HepG2 (cell line): ENCODE results near the gene IP6K3. TPM values are rescaled to one million over a fixed set of nuclear protein-coding genes. Genes with fewer than 3 reads are reported as not detected.

Source experiments
- ATAC-seq: fragments of 200-7000 bp; cut with Tn5 transposase; 3 replicates; pipeline ENCODE4 v1.9.1; 2020; ENCODE audit warnings: mild to moderate bottlenecking, moderate library complexity
- BruUV-seq: library from RNA; stranded (reverse); fragments of 400-500 nt; replicated peaks from 2 replicates; lab custom pipeline; 2021; lab: Mats Ljungman, UMichigan
- CTCF ChIA-PET: fragments of 300-600 bp; formaldehyde crosslinking; extraction: SDS; loops from one replicate; lab custom pipeline; 2021; ENCODE audit warnings: low total read pairs, inconsistent platforms, low intra/inter-chr PET ratio; lab: Yijun Ruan, JAX
- POLR2A ChIA-PET: fragments of 350-600 bp; sonication (Branson Sonifier 250); formaldehyde crosslinking; loops from one replicate; lab custom pipeline; 2020; ENCODE audit warnings: antibody characterized with exemption, inconsistent platforms; lab: Yijun Ruan, JAX
- DNase-seq: peaks from one replicate; pipeline ENCODE4 v3.0.0-alpha.2; 2015; ENCODE audit warnings: low spot score
- FAIRE-seq: peaks from 3 replicates; lab custom pipeline; 2011; peaks lifted over from hg19 to GRCh38; lab: Jason Lieb, UNC
- H2AFZ ChIP-seq: one replicate; pipeline ENCODE4 v1.6.1; 2011; ENCODE audit warnings: low read length, inconsistent platforms
- H3K27ac ChIP-seq: fragments of 300-600 bp; 3 replicates; pipeline ENCODE4 v1.8.0; 2011; ENCODE audit warnings: mixed run types, mild to moderate bottlenecking, mixed read lengths, low read length, inconsistent platforms; ENCODE audit not compliant: insufficient read depth; ENCODE audit errors: extremely low read length
- H3K27me3 ChIP-seq, 2 experiments: fragments of 200-600 bp in 1 of 2; 2 replicates in 1 of 2; 3 replicates in 1 of 2; pipeline versions ENCODE4 v1.6.0 to v1.8.0; 2011; ENCODE audit warnings: low read length in 2 of 2, mild to moderate bottlenecking in 2 of 2, moderate library complexity in 2 of 2, inconsistent platforms in 1 of 2; ENCODE audit not compliant: insufficient read depth in 2 of 2, control insufficient read depth in 1 of 2
- H3K36me3 ChIP-seq, 2 experiments: fragments of 200-600 bp in 1 of 2; replicated peaks in 1 of 2; 2 replicates in 1 of 2; 3 replicates in 1 of 2; pipeline versions ENCODE4 v1.5.1 to v1.8.0; 2011; ENCODE audit warnings: low read length in 2 of 2, inconsistent platforms in 1 of 2; ENCODE audit not compliant: insufficient read depth in 2 of 2, control insufficient read depth in 1 of 2
- H3K4me1 ChIP-seq: 2 replicates; pipeline ENCODE4 v1.5.1; 2012; ENCODE audit warnings: low read length, inconsistent platforms; ENCODE audit not compliant: insufficient read depth
- H3K4me2 ChIP-seq: 2 replicates; pipeline ENCODE4 v1.6.0; 2011; ENCODE audit warnings: low read depth, low read length, inconsistent platforms
- H3K4me3 ChIP-seq, 3 experiments: fragments of 200-600 bp in 1 of 3; sonication (generic), shearing (Covaris generic) in 1 of 3; replicated peaks in 1 of 3; 2 replicates each; pipeline ENCODE4 v1.5.1; 2011 to 2016; ENCODE audit warnings: low read length in 3 of 3, inconsistent platforms in 2 of 3, low read depth in 2 of 3, mild to moderate bottlenecking in 2 of 3, control low read depth in 1 of 3, mixed read lengths in 1 of 3; ENCODE audit not compliant: insufficient read depth in 1 of 3
- H3K79me2 ChIP-seq: one replicate; pipeline ENCODE4 v1.6.1; 2011; ENCODE audit warnings: low read length, inconsistent platforms; ENCODE audit not compliant: insufficient read depth
- H3K9ac ChIP-seq: 2 replicates; pipeline ENCODE4 v1.6.0; 2011; ENCODE audit warnings: mild to moderate bottlenecking, low read depth, low read length, inconsistent platforms; ENCODE audit not compliant: insufficient read depth
- H3K9me3 ChIP-seq: 2 replicates; pipeline ENCODE4 v1.5.1; 2012; ENCODE audit warnings: mild to moderate bottlenecking, low read length
- H4K20me1 ChIP-seq: 2 replicates; pipeline ENCODE4 v1.6.0; 2011; ENCODE audit warnings: inconsistent platforms, mild to moderate bottlenecking, low read length, moderate library complexity; ENCODE audit not compliant: insufficient read depth
- CHCHD3 ChIP-seq: sonication (generic); formaldehyde crosslinking; IDR thresholded peaks from 2 replicates; pipeline ENCODE4 v1.8.0; 2022; ENCODE audit warnings: mild to moderate bottlenecking, missing genetic modification reagents, moderate library complexity
- DPF2 ChIP-seq: sonication (generic); formaldehyde crosslinking; IDR thresholded peaks from 2 replicates; pipeline ENCODE4 v1.4.0; 2020; ENCODE audit warnings: mild to moderate bottlenecking, low read depth, missing genetic modification reagents, borderline replicate concordance
- HOXA3 ChIP-seq: sonication (generic); formaldehyde crosslinking; IDR thresholded peaks from 2 replicates; pipeline ENCODE4 v1.5.0; 2020; ENCODE audit warnings: missing genetic modification reagents
- MEIS1 ChIP-seq: sonication (generic); formaldehyde crosslinking; IDR thresholded peaks from 2 replicates; pipeline ENCODE4 v1.9.0; 2021; ENCODE audit warnings: mild to moderate bottlenecking, missing genetic modification reagents, moderate library complexity, borderline replicate concordance
- MIER3 ChIP-seq: IDR thresholded peaks from 2 replicates; pipeline ENCODE4 v1.6.1; 2016; ENCODE audit warnings: missing compliant biosample characterization, borderline replicate concordance
- MXD1 ChIP-seq: sonication (generic); formaldehyde crosslinking; IDR thresholded peaks from 2 replicates; pipeline ENCODE4 v1.4.0; 2020; ENCODE audit warnings: mild to moderate bottlenecking, missing genetic modification reagents
- POLR2AphosphoS5 ChIP-seq: IDR thresholded peaks from 2 replicates; pipeline ENCODE4 v1.6.1; 2012; ENCODE audit warnings: low read depth, low read length
- SCMH1 ChIP-seq: sonication (generic); formaldehyde crosslinking; IDR thresholded peaks from 2 replicates; pipeline ENCODE4 v1.9.0; 2021; ENCODE audit warnings: missing genetic modification reagents, mild to moderate bottlenecking, borderline replicate concordance
- SUZ12 ChIP-seq: fragments of 150-350 bp; IDR thresholded peaks from 2 replicates; pipeline ENCODE4 v1.6.1; 2014; ENCODE audit warnings: low read depth, low read length
- TEAD2 ChIP-seq: sonication (generic); formaldehyde crosslinking; IDR thresholded peaks from 2 replicates; pipeline ENCODE4 v1.9.0; 2021; ENCODE audit warnings: missing genetic modification reagents
- THAP7 ChIP-seq: sonication (generic); formaldehyde crosslinking; IDR thresholded peaks from 2 replicates; pipeline ENCODE4 v1.8.1; 2023; ENCODE audit warnings: mild to moderate bottlenecking, missing genetic modification reagents
- TRIM24 ChIP-seq: sonication (generic); formaldehyde crosslinking; IDR thresholded peaks from 2 replicates; pipeline ENCODE4 v1.8.0; 2022; ENCODE audit warnings: mild to moderate bottlenecking, missing genetic modification reagents
- ZBTB37 ChIP-seq: sonication (generic); formaldehyde crosslinking; IDR thresholded peaks from 2 replicates; pipeline ENCODE4 v1.4.0; 2020; ENCODE audit warnings: mild to moderate bottlenecking, missing genetic modification reagents
- ZBTB7A ChIP-seq: sonication (generic); formaldehyde crosslinking; IDR thresholded peaks from 2 replicates; pipeline ENCODE4 v1.8.0; 2022; ENCODE audit warnings: mild to moderate bottlenecking, missing genetic modification reagents
- ZMYM4 ChIP-seq: sonication (generic); formaldehyde crosslinking; IDR thresholded peaks from 2 replicates; pipeline ENCODE4 v1.8.1; 2023; ENCODE audit warnings: mild to moderate bottlenecking, missing genetic modification reagents
- ZNF761 ChIP-seq: sonication (generic); formaldehyde crosslinking; conservative IDR thresholded peaks from 2 replicates; pipeline ENCODE4 v1.4.0; 2020; ENCODE audit warnings: mild to moderate bottlenecking, missing genetic modification reagents
- ZNF772 ChIP-seq: sonication (generic); formaldehyde crosslinking; IDR thresholded peaks from 2 replicates; pipeline ENCODE4 v1.5.0; 2020; ENCODE audit warnings: mild to moderate bottlenecking, missing genetic modification reagents
- ZSCAN9 ChIP-seq: IDR thresholded peaks from 2 replicates; pipeline ENCODE4 v1.6.1; 2016; ENCODE audit warnings: borderline replicate concordance
- WGBS: methylation state at CpG from one replicate; pipeline ENCODE4 v1.1.6; 2017; ENCODE audit warnings: low lambda C conversion rate; 5-methylcytosine and 5-hydroxymethylcytosine counted together
- in situ Hi-C: cut with HindIII; loops from 2 replicates; pipeline ENCODE4 v1.10.0; 2017; ENCODE audit warnings: low pct_unique_long_range_greater_than_20kb; ENCODE audit not compliant: extremely low pct_ligation_motif_present
- intact Hi-C: fragments of 100-400 bp; cut with micrococcal nuclease; formaldehyde crosslinking; loops from one replicate; pipeline ENCODE4 v1.10.0; 2022; ENCODE audit not compliant: unreplicated experiment
- polyA plus RNA-seq, 8 experiments: library from polyadenylated mRNA; depleted of rRNA in 3 of 8; stranded (reverse) in 7 of 8; unstranded in 1 of 8; fragments of >200 nt; fragmentation: Illumina TruSeq in 4 of 8; extraction: Trizol in 4 of 8; gene quantifications; 2 replicates each; pipeline versions ENCODE4 v1.2.1 to v1.2.3, GENCODE V29; 2011 to 2016; ENCODE audit warnings: low read depth in 4 of 8, missing spikeins in 1 of 8, mixed read lengths in 1 of 8; ENCODE audit not compliant: insufficient read depth in 1 of 8
- total RNA-seq, 5 experiments: library from RNA; depleted of rRNA; stranded (reverse); fragments of >200 nt; fragmentation: Illumina TruSeq; extraction: Trizol; gene quantifications; 2 replicates each; pipeline ENCODE4 v1.2.3, GENCODE V29; 2016; ENCODE audit warnings: low read depth in 1 of 5

Gene IP6K3
- total and polyA plus RNA-seq, 2 of the 13 experiments (the other 11 are each of a cell fraction or from before 2014, with no cell fraction given), result 0.11 to 0.18 TPM

GRCh38 chr6:33689879-33690278 is 56.8 kb downstream of the IP6K3 start:
- no peak for TF ChIP-seq TEAD2 (CRISPR knock-in tag)
- no peak for TF ChIP-seq ZBTB37 (CRISPR knock-in tag)
- no peak for TF ChIP-seq ZMYM4 (CRISPR knock-in tag)
- TF ChIP-seq SCMH1, result no peak
- TF ChIP-seq DPF2 (CRISPR knock-in tag), result no peak
- no peak for TF ChIP-seq ZSCAN9
- no peak for TF ChIP-seq SUZ12
- TF ChIP-seq MIER3 (CRISPR knock-in tag), result no peak
- TF ChIP-seq THAP7 (CRISPR knock-in tag), result no peak
- TF ChIP-seq POLR2AphosphoS5, result no peak
- no peak for TF ChIP-seq MEIS1 (CRISPR knock-in tag)
- TF ChIP-seq ZNF772 (CRISPR knock-in tag), result no peak
- TF ChIP-seq CHCHD3, result no peak
- no peak for TF ChIP-seq ZBTB7A
- TF ChIP-seq MXD1 (CRISPR knock-in tag), result no peak
- no peak for TF ChIP-seq TRIM24
- TF ChIP-seq HOXA3, result no peak
- TF ChIP-seq ZNF761 (CRISPR knock-in tag), result no peak
- Histone ChIP-seq H4K20me1 (no peaks in the 10 kb centered on the region; the same call in 1 of the 2 replicates), H3K9me3 (no peaks in the 10 kb centered on the region), H3K36me3 (peaks cover 30 to 36% of the 10 kb centered on the region in 2 experiments; a peak in 3 of 5 replicates), H2AFZ (no peak overlapping the region), H3K4me2 (no peak overlapping the region), H3K79me2 (no peaks in the 10 kb centered on the region), H3K27ac (no peak overlapping the region), H3K27me3 (no peaks in the 10 kb centered on the region), H3K9ac (no peak overlapping the region), H3K4me1 (no peaks in the 10 kb centered on the region), H3K4me3 (no peak overlapping the region)
- ChIA-PET POLR2A (no interaction called here), CTCF (no interaction called here)
- intact Hi-C loops, result no loop called here
- ATAC-seq, result no peak
- no peak for FAIRE-seq
- DNase-seq, result no peak
- BruUV-seq, result no TSS peak
- 100% methylated on average over 4 of the region's 10 CpGs for WGBS
- in situ Hi-C loops, result no loop called here
